Sigmoid colon (tissue), 7 donors: ENCODE data around the gene UROC1. TPM values are rescaled to one million over a fixed set of nuclear protein-coding genes. Genes with fewer than 3 reads are reported as not detected.

Experiments used
- DNase-seq: peaks from one replicate; pipeline ENCODE4 v3.0.0-alpha.2; 2019
- H3K27ac ChIP-seq, 4 donors: fragments of 200-600 bp; sonication (generic); one replicate each; pipeline ENCODE4 v1.5.1; 2016 to 2019; ENCODE audit warnings: mild to moderate bottlenecking in 1 of 4
- H3K27me3 ChIP-seq, 3 donors: fragments of 200-600 bp; sonication (generic); one replicate each; pipeline ENCODE4 v1.5.1; 2019; ENCODE audit warnings: mild to moderate bottlenecking in 1 of 3
- H3K36me3 ChIP-seq, 4 donors: fragments of 200-600 bp; sonication (generic); one replicate each; pipeline ENCODE4 v1.5.1; 2016 to 2019
- H3K4me1 ChIP-seq, 4 donors: fragments of 200-600 bp; sonication (generic); one replicate each; pipeline ENCODE4 v1.5.1; 2017 to 2019
- H3K4me3 ChIP-seq, 4 donors: fragments of 200-600 bp; sonication (generic); one replicate each; pipeline ENCODE4 v1.5.1; 2017 to 2019; ENCODE audit warnings: mild to moderate bottlenecking in 2 of 4, moderate library complexity in 1 of 4
- H3K9me3 ChIP-seq, 4 donors: fragments of 200-600 bp in 3 of 4; sonication (generic) in 3 of 4; one replicate each; pipeline versions ENCODE4 v1.5.1 to v1.6.1; 2013 to 2019
- EP300 ChIP-seq, 4 donors: sonication (generic); formaldehyde crosslinking; IDR thresholded peaks; one replicate each; pipeline ENCODE4 v1.6.1; 2017; ENCODE audit warnings: antibody characterized with exemption in 4 of 4
- POLR2A ChIP-seq, 2 donors: fragments of 450-650 bp; IDR thresholded peaks; one replicate each; pipeline ENCODE4 v1.6.1; 2016; ENCODE audit warnings: antibody characterized with exemption in 2 of 2, mild to moderate bottlenecking in 2 of 2, moderate library complexity in 2 of 2
- POLR2AphosphoS5 ChIP-seq, 4 donors: sonication (generic); formaldehyde crosslinking; IDR thresholded peaks; one replicate each; pipeline ENCODE4 v1.6.1; 2017; ENCODE audit warnings: antibody characterized with exemption in 4 of 4
- WGBS, 2 donors: extraction: QIAGEN DNeasy Blood & Tissue Kit; methylation state at CpG; one replicate each; pipeline ENCODE4 v1.1.7; 2013; 5-methylcytosine and 5-hydroxymethylcytosine counted together
- intact Hi-C: fragments of 100-400 bp; cut with DNase I; formaldehyde crosslinking; loops from one replicate; pipeline ENCODE4 v1.15.1; 2023
- polyA plus RNA-seq, 3 donors: library from polyadenylated mRNA; stranded (reverse); fragments of 200-250 nt; gene quantifications; one replicate each; pipeline ENCODE4 v1.2.3, GENCODE V29; 2013
- total RNA-seq, 4 donors: library from RNA; depleted of rRNA; stranded (reverse); fragments of >200 nt; gene quantifications; one replicate each; pipeline ENCODE4 v1.1.0, GENCODE V29; 2016
- TF ChIP-seq, protein P1 (sequence below), 4 experiments: fragments of 450-650 bp in 3 of 4; fragments of 200-600 bp in 1 of 4; IDR thresholded peaks; one replicate each; pipeline ENCODE4 v1.5.1; 2016 to 2019; ENCODE audit warnings: antibody characterized with exemption in 4 of 4, mild to moderate bottlenecking in 3 of 4, moderate library complexity in 2 of 4
- donor health status: healthy with polysubstance abuse.
- donor health status: Bipolar disorder and iron deficiency.
- donor health status: healthy.

Gene UROC1
- total and polyA plus RNA-seq, 7 donors = 0.03 TPM; not detected in 6

DNA sequence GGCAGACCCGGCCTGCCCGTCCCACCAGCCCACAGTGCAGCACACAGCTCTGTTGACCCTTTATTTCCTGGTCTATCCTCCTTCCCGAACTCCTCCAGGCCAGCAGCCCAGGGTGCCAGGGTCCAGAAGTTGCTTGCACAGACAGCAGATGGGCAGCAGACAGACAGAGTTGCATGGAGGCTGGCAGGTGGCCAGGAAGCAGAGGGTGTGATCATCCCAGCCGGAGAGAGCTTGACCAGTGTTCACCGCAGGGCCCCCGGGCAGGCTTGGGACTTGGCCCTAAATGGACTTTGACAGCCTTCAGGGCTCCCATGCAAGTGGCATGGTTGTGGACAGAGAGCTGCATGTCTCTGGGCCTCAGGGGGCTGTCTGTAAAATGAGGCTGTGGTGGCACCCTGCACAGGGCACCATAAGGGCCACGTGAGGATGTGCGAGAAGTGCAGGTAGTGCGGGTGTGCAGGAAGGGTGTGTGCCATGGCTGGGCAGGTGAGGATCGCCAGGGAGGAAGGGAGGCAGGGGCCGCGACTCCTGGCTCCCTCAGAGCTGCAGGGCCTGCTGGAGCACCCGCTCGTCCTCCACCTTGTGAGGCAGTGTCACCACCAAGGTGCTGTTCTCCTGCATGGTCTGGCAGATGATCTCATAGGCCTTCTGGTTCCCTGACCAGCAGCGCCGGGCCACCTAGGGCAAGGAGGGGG lies 35.6 kb downstream of the UROC1 start:
- Histone ChIP-seq H3K27me3 (no peaks in the 10 kb centered on the region), H3K36me3 (no peaks in the 10 kb centered on the region), H3K4me1 (peaks cover 0 to 2% (median under 1%) of the 10 kb centered on the region in 4 donors), H3K4me3 (no peak overlapping the region), H3K9me3 (no peaks in the 10 kb centered on the region), H3K27ac (no peak overlapping the region)
- 54 to 76% methylated on average over 16 of the region's 16 CpGs for WGBS, 2 donors
- TF ChIP-seq, protein P1, sequence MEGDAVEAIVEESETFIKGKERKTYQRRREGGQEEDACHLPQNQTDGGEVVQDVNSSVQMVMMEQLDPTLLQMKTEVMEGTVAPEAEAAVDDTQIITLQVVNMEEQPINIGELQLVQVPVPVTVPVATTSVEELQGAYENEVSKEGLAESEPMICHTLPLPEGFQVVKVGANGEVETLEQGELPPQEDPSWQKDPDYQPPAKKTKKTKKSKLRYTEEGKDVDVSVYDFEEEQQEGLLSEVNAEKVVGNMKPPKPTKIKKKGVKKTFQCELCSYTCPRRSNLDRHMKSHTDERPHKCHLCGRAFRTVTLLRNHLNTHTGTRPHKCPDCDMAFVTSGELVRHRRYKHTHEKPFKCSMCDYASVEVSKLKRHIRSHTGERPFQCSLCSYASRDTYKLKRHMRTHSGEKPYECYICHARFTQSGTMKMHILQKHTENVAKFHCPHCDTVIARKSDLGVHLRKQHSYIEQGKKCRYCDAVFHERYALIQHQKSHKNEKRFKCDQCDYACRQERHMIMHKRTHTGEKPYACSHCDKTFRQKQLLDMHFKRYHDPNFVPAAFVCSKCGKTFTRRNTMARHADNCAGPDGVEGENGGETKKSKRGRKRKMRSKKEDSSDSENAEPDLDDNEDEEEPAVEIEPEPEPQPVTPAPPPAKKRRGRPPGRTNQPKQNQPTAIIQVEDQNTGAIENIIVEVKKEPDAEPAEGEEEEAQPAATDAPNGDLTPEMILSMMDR (IDR thresholded peaks at IDR 0.05) = no peak
- TF ChIP-seq POLR2AphosphoS5 (IDR thresholded peaks at IDR 0.05) = no peak
- TF ChIP-seq POLR2A (IDR thresholded peaks at IDR 0.05) = no peak
- no peak for TF ChIP-seq EP300 (IDR thresholded peaks at IDR 0.05)
- intact Hi-C loops = no loop called here
- no peak for DNase-seq

DNA sequence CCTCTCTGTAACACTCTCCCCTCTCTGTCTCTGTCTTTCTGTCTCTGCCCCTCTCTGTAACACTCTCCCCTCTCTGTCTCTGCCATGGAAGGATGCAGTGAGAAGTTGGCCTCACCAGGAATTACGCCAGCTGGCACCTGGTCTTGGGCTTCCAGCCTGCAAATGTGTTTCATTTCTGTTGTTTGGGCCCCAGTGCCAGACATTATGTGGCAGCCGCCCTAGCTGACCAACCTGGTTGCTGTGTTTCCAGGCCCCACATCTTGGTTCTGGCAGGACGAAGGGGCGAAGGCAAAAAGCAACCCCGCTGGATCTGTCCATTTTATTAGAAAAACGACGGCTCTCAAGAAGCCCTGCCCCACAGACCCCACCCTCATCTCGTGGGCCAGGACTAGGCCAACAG lies 36.7 kb downstream of the UROC1 start:
- WGBS, 2 donors = 83 to 84% methylated on average over 8 of the region's 8 CpGs
- H3K27ac ChIP-seq = no peak overlapping the region
- no peak for DNase-seq

DNA sequence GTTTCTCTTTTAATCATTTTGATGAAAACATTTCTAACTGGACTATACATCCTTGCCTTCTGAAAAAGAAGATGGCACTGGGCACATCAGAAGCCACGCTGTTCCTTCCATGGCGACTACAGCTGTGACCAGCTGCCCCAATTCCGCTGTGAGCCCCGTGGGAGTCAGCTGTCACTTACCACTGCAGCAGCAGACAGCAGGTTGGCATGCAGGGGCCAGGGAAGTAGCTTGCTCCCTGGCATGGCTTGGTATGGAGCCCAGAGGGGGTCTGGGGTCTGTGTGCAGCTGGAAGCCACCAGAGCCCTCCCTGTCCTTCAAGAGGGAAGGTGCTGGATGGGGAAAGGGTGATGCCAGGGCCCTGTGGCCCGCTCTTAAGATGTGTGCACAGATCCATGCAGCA lies 37.4 kb downstream of the UROC1 start:
- H3K27me3 ChIP-seq = no peaks in the 10 kb centered on the region
- H3K4me1 ChIP-seq = peaks cover 0 to 10% (median 6%) of the 10 kb centered on the region in 4 donors
- H3K36me3 ChIP-seq = no peaks in the 10 kb centered on the region
- intact Hi-C loops = no loop called here
- no peaks in the 10 kb centered on the region for H3K9me3 ChIP-seq
- TF ChIP-seq POLR2AphosphoS5 (IDR thresholded peaks at IDR 0.05) = no peak
- TF ChIP-seq EP300 (IDR thresholded peaks at IDR 0.05) = no peak
- no peak for TF ChIP-seq POLR2A (IDR thresholded peaks at IDR 0.05)
- TF ChIP-seq, protein P1 (IDR thresholded peaks at IDR 0.05) = no peak
- 77 to 92% methylated on average over 5 of the region's 5 CpGs for WGBS, 2 donors
- H3K4me3 ChIP-seq = no peak overlapping the region
- no peak overlapping the region for H3K27ac ChIP-seq
- DNase-seq = no peak

More for the DNA sequence above, 36.7 kb downstream of the UROC1 start:
- intact Hi-C loops = no loop called here
- Histone ChIP-seq H3K9me3 (no peaks in the 10 kb centered on the region), H3K36me3 (no peaks in the 10 kb centered on the region), H3K27me3 (no peaks in the 10 kb centered on the region), H3K4me3 (no peak overlapping the region), H3K4me1 (peaks cover 0 to 10% (median 6%) of the 10 kb centered on the region in 4 donors)
- TF ChIP-seq EP300 (IDR thresholded peaks at IDR 0.05) (no peak), POLR2A (IDR thresholded peaks at IDR 0.05) (no peak), POLR2AphosphoS5 (IDR thresholded peaks at IDR 0.05) (no peak)
- TF ChIP-seq, protein P1 (IDR thresholded peaks at IDR 0.05) = no peak

DNA sequence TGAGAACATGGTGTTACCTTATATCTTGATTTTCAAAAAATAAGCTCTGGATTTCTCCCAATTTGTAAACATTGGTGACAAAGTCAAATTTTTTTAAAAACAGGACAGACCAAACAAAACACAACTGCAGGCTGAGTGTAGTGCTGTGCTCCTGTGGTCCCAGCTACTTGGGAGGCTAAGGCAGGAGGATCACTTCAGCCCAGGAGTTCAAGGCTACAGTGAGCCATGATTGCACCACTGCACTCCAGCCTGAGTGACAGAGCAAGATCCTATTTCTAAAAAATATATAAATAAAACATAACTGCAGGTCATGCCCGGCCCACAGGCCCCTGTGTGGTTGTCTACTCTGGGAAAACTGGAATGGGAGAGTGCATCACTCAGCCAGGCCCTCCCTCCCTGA lies 37.9 kb downstream of the UROC1 start:
- H3K9me3 ChIP-seq = no peaks in the 10 kb centered on the region
- no peaks in the 10 kb centered on the region for H3K36me3 ChIP-seq
- no peak overlapping the region for H3K4me3 ChIP-seq
- H3K27me3 ChIP-seq = no peaks in the 10 kb centered on the region
- H3K4me1 ChIP-seq = peaks cover 0 to 14% (median 9%) of the 10 kb centered on the region in 4 donors
- WGBS, 2 donors = 93 to 94% methylated on average over 1 of the region's 1 CpG
- H3K27ac ChIP-seq = no peak overlapping the region
- TF ChIP-seq, protein P1 (IDR thresholded peaks at IDR 0.05) = no peak
- TF ChIP-seq POLR2AphosphoS5 (IDR thresholded peaks at IDR 0.05) (no peak), EP300 (IDR thresholded peaks at IDR 0.05) (no peak), POLR2A (IDR thresholded peaks at IDR 0.05) (no peak)
- intact Hi-C loops = loop anchor here (5.0 kb wide), 3 partner anchors 92 to 397 kb away; partner anchors contain the start of gene SLC41A3
- no peak for DNase-seq
